Prostate gland (tissue), 2 donors: ENCODE measurements around the gene LMLN. TPM values are rescaled to one million over a fixed set of nuclear protein-coding genes. Genes with fewer than 3 reads are reported as not detected.

Experiments used
- DNase-seq: peaks from one replicate; pipeline ENCODE4 v3.0.0-alpha.2; 2019; ENCODE audit warnings: low spot score
- H3K27ac ChIP-seq, 2 donors: fragments of 200-600 bp; sonication (generic); 2 replicates each; pipeline ENCODE4 v1.5.1; 2017 to 2019
- H3K27me3 ChIP-seq: fragments of 200-600 bp; sonication (generic); replicated peaks from 2 replicates; pipeline ENCODE4 v1.5.1; 2019; ENCODE audit not compliant: insufficient read depth
- H3K36me3 ChIP-seq, 2 donors: fragments of 200-600 bp; sonication (generic); 1 replicate in 1 of 2; 2 replicates in 1 of 2; pipeline versions ENCODE4 v1.5.1 to v1.8.1; 2017 to 2019
- H3K4me1 ChIP-seq: fragments of 200-600 bp; sonication (generic); replicated peaks from 2 replicates; pipeline ENCODE4 v1.5.1; 2019
- H3K4me3 ChIP-seq, 2 donors: fragments of 200-600 bp; sonication (generic); 2 replicates each; pipeline ENCODE4 v1.5.1; 2017 to 2019
- H3K9me3 ChIP-seq: fragments of 200-600 bp; sonication (generic); 2 replicates; pipeline ENCODE4 v1.5.1; 2017
- POLR2A ChIP-seq: fragments of 450-650 bp; IDR thresholded peaks from one replicate; pipeline ENCODE4 v1.6.1; 2016; ENCODE audit warnings: antibody characterized with exemption, mild to moderate bottlenecking
- POLR2AphosphoS5 ChIP-seq: sonication (generic); formaldehyde crosslinking; IDR thresholded peaks from one replicate; pipeline ENCODE4 v1.6.1; 2017; ENCODE audit warnings: antibody characterized with exemption
- WGBS: methylation state at CpG from one replicate; pipeline ENCODE4 v1.1.5; 2018; 5-methylcytosine and 5-hydroxymethylcytosine counted together
- intact Hi-C: fragments of 100-400 bp; cut with DNase I; formaldehyde crosslinking; loops from one replicate; pipeline ENCODE4 v1.14.2; 2022
- total RNA-seq, 2 donors: library from RNA; depleted of rRNA; stranded (reverse); fragments of >200 nt; gene quantifications; one replicate each; pipeline ENCODE4 v1.1.0, GENCODE V29; 2016
- TF ChIP-seq, protein P1 (sequence below), 4 experiments: fragments of 200-600 bp in 2 of 4; fragments of 450-650 bp in 2 of 4; sonication (generic) in 2 of 4; IDR thresholded peaks; 1 replicate in 3 of 4; 2 replicates in 1 of 4; pipeline ENCODE4 v1.5.1; 2016 to 2019; ENCODE audit warnings: antibody characterized with exemption in 4 of 4, mild to moderate bottlenecking in 2 of 4, moderate library complexity in 2 of 4

Gene LMLN
- total RNA-seq, 2 donors from 2014 or later: 6.8 to 16.9 TPM

DNA sequence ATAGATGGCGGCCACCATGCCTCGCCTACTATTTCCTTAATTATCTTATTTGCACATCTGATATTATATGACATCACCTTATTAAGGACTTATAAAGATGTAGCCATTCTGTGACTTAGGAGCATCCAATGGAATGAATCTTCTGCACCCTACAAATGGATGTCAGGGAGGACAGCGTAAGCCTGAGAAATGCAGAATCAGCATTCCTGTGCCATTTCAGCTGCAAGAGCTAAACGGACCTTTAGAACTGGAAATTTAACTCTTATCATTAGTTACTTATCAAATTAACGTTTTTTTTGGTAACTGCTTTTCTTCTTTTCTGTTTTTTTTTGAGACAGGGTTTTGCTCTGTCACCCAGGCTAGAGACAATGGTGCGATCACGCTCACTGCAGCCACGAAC is 65.6 kb downstream of the LMLN start:
- no peak for DNase-seq
- WGBS: 92% methylated on average over 8 of the region's 8 CpGs
- TF ChIP-seq POLR2A (no peak), POLR2AphosphoS5 (no peak)
- TF ChIP-seq, protein P1, sequence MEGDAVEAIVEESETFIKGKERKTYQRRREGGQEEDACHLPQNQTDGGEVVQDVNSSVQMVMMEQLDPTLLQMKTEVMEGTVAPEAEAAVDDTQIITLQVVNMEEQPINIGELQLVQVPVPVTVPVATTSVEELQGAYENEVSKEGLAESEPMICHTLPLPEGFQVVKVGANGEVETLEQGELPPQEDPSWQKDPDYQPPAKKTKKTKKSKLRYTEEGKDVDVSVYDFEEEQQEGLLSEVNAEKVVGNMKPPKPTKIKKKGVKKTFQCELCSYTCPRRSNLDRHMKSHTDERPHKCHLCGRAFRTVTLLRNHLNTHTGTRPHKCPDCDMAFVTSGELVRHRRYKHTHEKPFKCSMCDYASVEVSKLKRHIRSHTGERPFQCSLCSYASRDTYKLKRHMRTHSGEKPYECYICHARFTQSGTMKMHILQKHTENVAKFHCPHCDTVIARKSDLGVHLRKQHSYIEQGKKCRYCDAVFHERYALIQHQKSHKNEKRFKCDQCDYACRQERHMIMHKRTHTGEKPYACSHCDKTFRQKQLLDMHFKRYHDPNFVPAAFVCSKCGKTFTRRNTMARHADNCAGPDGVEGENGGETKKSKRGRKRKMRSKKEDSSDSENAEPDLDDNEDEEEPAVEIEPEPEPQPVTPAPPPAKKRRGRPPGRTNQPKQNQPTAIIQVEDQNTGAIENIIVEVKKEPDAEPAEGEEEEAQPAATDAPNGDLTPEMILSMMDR (IDR thresholded peaks at IDR 0.05): no peak
- H3K27me3 ChIP-seq: no peaks in the 10 kb centered on the region
- intact Hi-C loops: no loop called here
- no peak overlapping the region for H3K27ac ChIP-seq
- H3K4me1 ChIP-seq: no peaks in the 10 kb centered on the region
- H3K4me3 ChIP-seq: no peak overlapping the region
- H3K36me3 ChIP-seq: no peaks in the 10 kb centered on the region
- H3K9me3 ChIP-seq: no peaks in the 10 kb centered on the region

DNA sequence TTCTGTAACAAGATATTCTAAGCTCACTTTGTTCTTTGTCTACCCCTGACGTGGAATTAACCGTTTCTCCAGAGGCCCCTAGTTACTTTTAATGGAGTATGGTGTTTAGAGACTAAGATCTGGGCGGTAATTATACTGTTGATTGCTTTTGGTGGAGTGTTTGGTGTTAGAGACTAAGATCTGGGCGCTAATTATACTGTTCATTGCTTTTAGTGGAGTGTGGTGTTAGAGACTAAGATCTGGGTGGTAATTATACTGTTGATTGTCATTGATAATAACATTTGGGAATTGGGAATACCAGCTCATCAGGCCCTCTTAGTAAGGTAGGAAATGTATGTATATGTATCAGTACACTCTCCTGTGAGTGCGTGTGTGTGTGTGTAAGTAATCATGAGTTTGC is 66.6 kb downstream of the LMLN start:
- H3K27me3 ChIP-seq: no peaks in the 10 kb centered on the region
- H3K4me1 ChIP-seq: no peaks in the 10 kb centered on the region
- no peak for DNase-seq
- no peak for TF ChIP-seq POLR2AphosphoS5
- TF ChIP-seq, protein P1 (IDR thresholded peaks at IDR 0.05): no peak
- TF ChIP-seq POLR2A: no peak
- 83% methylated on average over 5 of the region's 5 CpGs for WGBS
- H3K36me3 ChIP-seq: no peaks in the 10 kb centered on the region
- no peak overlapping the region for H3K27ac ChIP-seq
- H3K4me3 ChIP-seq: no peak overlapping the region
- intact Hi-C loops: no loop called here
- H3K9me3 ChIP-seq: no peaks in the 10 kb centered on the region

DNA sequence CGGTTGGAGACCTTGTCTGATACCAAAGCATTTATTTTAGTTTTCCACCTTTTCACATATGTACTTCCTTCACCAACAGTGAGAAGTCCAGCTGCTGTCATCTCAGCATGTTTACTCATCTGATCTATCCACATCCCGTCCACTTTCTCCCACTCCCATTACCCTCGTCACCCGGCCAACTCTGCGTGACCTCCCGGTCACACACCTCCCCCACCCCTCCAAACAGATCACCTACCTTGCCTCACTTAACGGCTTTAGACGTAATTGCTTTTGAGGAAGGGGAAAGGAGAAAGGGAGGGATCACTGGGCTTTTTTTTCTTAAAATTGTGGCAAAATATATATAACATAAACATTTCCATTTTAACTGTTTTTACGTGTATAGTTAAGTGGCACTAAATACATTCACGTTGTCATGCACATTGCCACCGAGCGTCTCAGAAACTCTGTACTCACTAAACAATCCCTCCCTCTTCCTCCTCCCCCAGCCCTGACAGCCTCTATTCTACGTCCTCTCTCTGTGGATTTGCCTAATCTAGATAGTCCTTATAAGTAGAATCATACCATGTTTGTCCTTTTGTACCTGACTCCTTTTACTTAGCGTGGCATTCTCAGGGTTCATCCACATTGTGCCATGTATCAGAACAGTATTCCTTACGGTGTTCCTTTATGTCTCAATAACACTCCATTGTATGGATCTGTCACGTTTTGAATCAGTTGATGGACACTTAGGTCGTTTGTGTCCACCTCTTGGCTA is 67.2 kb downstream of the LMLN start:
- intact Hi-C loops: no loop called here
- TF ChIP-seq POLR2AphosphoS5 (no peak), POLR2A (no peak)
- TF ChIP-seq, protein P1 (IDR thresholded peaks at IDR 0.05): no peak
- H3K9me3 ChIP-seq: no peaks in the 10 kb centered on the region
- H3K27me3 ChIP-seq: no peaks in the 10 kb centered on the region
- H3K27ac ChIP-seq: no peak overlapping the region
- no peaks in the 10 kb centered on the region for H3K4me1 ChIP-seq
- no peaks in the 10 kb centered on the region for H3K36me3 ChIP-seq
- no peak for DNase-seq
- H3K4me3 ChIP-seq: no peak overlapping the region
- 83% methylated on average over 17 of the region's 17 CpGs for WGBS

DNA sequence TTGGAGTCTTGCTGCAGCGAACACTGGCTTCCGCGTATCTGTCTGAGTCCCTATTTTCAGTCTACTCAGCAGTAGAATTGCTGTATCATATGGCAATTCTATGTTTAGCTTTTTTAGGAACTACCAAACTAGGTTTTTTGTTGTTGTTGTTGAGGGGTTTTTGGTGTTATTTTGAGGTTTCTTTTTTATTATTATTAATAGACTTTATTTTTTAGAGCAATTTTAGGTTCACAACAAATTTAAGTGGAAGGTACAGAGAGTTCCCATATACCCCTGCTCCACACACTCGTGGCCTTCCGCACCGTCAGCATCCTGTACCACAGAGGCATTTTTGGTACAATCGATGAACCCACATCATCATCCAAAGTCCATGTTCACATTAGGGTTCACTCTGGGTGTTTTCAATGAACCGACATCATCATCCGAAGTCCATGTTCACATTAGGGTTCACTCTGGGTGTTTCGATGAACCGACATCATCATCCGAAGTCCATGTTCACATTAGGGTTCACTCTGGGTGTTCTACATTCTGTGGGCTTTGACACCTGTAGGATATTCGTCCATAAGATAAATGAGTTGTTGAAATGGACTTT is 67.9 kb downstream of the LMLN start:
- H3K27me3 ChIP-seq: no peaks in the 10 kb centered on the region
- H3K4me3 ChIP-seq: no peak overlapping the region
- H3K36me3 ChIP-seq: no peaks in the 10 kb centered on the region
- intact Hi-C loops: no loop called here
- 97% methylated on average over 13 of the region's 13 CpGs for WGBS
- TF ChIP-seq, protein P1 (IDR thresholded peaks at IDR 0.05): no peak
- TF ChIP-seq POLR2A (no peak), POLR2AphosphoS5 (no peak)
- H3K4me1 ChIP-seq: no peaks in the 10 kb centered on the region
- no peaks in the 10 kb centered on the region for H3K9me3 ChIP-seq
- H3K27ac ChIP-seq: no peak overlapping the region
- no peak for DNase-seq

DNA sequence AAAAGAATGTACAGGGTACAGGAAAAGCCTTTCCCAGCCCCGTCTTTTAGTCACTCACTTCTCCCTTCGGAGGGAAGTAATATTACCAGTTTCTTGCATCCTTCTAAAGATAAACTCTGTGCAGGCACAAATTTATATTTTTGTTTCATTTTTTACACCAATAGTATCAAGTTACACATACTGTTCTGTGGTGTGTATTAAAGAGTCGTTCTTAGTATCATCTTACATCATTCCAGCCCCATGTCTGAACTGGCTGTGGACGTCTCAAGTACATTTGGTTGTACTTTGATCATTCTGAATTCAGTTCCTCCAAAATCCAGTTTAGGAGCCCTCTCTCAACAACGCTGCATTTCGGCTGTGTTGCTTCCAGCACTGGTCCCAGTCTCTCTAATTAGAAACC is 68.7 kb downstream of the LMLN start:
- Histone ChIP-seq H3K36me3 (no peaks in the 10 kb centered on the region), H3K4me3 (no peak overlapping the region), H3K27ac (no peak overlapping the region), H3K27me3 (no peaks in the 10 kb centered on the region), H3K9me3 (no peaks in the 10 kb centered on the region), H3K4me1 (no peaks in the 10 kb centered on the region)
- no peak for DNase-seq
- intact Hi-C loops: no loop called here
- TF ChIP-seq, protein P1 (IDR thresholded peaks at IDR 0.05): no peak
- TF ChIP-seq POLR2AphosphoS5: no peak
- no peak for TF ChIP-seq POLR2A
- 38% methylated on average over 6 of the region's 6 CpGs for WGBS
